Vagina (tissue), 2 donors: ENCODE results near the gene SGK2.

ENCODE experiments used
- POLR2A ChIP-seq, 2 donors: fragments of 450-650 bp; IDR thresholded peaks; one replicate each; pipeline ENCODE4 v1.6.1; 2017; ENCODE audit warnings: antibody characterized with exemption in 2 of 2, mild to moderate bottlenecking in 2 of 2, moderate library complexity in 2 of 2
- TF ChIP-seq, protein P1 (sequence below), 3 experiments: fragments of 450-650 bp in 2 of 3; fragments of 200-600 bp in 1 of 3; sonication (generic) in 1 of 3; IDR thresholded peaks; one replicate each; pipeline ENCODE4 v1.5.1; 2017 to 2019; ENCODE audit warnings: antibody characterized with exemption in 3 of 3, mild to moderate bottlenecking in 2 of 3, moderate library complexity in 2 of 3

GRCh38 chr20:43532416-43533055 lies 26.3 kb upstream of the SGK2 start:
- no peak for TF ChIP-seq POLR2A (IDR thresholded peaks at IDR 0.05)
- TF ChIP-seq, protein P1, sequence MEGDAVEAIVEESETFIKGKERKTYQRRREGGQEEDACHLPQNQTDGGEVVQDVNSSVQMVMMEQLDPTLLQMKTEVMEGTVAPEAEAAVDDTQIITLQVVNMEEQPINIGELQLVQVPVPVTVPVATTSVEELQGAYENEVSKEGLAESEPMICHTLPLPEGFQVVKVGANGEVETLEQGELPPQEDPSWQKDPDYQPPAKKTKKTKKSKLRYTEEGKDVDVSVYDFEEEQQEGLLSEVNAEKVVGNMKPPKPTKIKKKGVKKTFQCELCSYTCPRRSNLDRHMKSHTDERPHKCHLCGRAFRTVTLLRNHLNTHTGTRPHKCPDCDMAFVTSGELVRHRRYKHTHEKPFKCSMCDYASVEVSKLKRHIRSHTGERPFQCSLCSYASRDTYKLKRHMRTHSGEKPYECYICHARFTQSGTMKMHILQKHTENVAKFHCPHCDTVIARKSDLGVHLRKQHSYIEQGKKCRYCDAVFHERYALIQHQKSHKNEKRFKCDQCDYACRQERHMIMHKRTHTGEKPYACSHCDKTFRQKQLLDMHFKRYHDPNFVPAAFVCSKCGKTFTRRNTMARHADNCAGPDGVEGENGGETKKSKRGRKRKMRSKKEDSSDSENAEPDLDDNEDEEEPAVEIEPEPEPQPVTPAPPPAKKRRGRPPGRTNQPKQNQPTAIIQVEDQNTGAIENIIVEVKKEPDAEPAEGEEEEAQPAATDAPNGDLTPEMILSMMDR (IDR thresholded peaks at IDR 0.05), result no peak
